GM19463 (cell line): Measurements from ENCODE around the gene CCDC3.
"Not testable (repeated sequence)": the region's sequence is repeated elsewhere in the genome, so short reads cannot be mapped to it uniquely, and the experiment has no call there.

Source experiments
- ATAC-seq: cut with Tn5 transposase; IDR thresholded peaks from one replicate; pipeline ENCODE4 v1.9.1; 2021; ENCODE audit warnings: mild to moderate bottlenecking, moderate library complexity; ENCODE audit not compliant: unreplicated experiment

CCDC3 gene

GRCh38 chr10:13001041-13001886 lies at the start of gene CCDC3:
CCDC3 (minus strand) TSS chr10:13001713; CDS start chr10:13001570, 143 bp downstream.
- ATAC-seq, result no peak

- no peak for ATAC-seq
Measured at GRCh38 chr10:13051126-13051694, 49.7 kb upstream of the CCDC3 start.

DNA sequence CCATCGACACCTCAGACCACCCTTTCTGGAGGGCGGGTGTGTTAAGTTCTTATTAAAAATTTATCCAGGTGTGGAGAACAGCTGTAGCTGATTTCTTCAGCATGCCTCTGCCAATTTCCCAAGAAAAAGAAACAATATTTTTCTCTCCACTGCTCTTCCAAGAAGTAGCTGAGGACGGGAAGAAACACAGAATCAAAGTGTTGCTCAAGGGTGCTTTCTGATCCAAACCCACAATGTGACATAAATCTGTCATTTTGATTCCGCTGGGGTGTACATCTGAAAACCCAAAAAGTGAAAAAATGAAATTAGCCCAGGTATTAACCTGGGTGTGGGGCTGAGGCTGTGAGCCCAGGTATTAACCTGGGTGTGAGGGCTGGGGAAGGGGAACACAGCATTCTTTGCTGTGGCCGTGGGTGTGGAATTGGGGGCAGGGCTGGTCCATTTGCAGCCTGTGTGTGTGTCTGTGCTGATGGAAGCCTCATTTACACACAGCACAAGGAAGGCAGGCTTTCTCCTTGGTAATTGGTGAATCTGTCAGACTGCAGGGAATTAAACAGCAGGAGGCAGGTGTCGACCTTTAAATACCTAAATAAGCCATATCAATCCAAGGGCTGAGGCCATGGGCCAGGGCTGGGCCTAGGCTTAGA lies 48.4 kb upstream of the CCDC3 start:
- ATAC-seq, result no peak

DNA sequence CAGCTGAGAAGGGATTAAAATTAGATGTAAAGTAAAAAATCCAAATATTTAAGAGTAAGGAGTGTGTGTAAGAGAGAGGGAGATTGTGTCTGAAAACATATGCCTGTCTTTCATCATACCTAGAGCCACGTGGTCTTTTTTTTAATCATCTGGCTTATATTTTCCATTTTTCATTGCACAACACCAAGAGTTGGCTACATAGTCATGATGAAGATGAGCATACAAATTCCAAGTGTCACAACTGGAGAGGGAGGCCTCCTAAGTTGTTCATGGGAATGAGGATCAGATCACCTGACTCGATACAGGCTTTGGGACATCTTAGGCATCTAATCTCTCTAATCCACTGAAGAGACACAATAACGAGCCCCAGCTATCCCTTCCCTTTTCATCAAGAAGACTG lies 47.2 kb upstream of the CCDC3 start:
- ATAC-seq, result no peak

GRCh38 chr10:13047529-13048206 lies 46.2 kb upstream of the CCDC3 start:
- ATAC-seq, result no peak

DNA sequence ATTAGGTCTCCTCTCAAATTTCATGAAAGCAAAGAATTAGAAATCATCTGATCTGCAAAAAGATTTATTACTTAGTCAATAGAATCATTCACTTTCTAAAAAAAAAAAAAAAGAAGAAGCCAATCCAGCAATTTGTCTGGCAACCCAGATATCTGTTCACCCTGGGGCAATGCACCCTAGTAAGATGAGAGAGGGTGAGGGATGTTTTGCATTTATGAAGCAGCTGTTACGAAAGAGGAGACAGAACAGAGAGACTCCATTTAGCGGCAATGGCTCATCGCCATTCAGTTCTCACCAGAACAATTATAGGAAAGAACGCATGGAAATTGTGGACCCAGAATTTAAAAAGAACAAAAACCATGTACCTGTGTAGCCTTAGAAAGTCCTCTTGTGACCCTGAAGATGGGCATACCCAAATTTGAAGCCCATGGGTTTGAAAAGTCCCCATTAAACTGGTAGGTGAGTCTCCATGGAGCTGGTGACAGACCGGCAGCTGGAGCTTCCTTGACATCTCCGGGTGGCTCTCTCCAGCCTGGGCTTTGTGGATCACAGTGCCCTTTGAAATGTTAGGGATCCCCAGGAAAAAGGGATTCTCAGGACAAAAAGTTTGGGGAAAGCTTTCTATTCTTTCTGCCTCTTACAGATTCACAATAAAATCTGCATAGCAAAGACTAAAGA lies 45.5 kb upstream of the CCDC3 start:
- ATAC-seq, result no peak

GRCh38 chr10:13043520-13043919 lies 42.0 kb upstream of the CCDC3 start:
- ATAC-seq, result no peak

DNA sequence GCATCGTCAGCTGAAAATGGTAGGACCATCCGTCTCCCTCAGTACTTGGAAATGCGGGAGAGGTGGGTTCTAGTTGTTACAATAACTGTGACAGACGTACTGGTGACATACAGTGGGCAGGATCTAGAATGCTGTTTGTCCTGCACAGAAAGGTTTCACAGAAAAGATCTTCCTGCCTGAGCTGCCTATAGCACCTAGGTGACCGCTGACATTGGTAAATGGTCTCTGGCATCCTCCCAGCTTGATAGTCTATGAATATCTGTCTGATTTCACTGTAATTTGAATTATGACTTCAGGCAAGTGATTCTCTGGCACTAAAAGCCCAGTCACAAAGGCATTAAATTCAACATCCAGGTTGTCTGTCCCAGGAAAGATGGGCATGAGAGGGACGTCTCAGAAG lies 38.2 kb upstream of the CCDC3 start:
- no peak for ATAC-seq

DNA sequence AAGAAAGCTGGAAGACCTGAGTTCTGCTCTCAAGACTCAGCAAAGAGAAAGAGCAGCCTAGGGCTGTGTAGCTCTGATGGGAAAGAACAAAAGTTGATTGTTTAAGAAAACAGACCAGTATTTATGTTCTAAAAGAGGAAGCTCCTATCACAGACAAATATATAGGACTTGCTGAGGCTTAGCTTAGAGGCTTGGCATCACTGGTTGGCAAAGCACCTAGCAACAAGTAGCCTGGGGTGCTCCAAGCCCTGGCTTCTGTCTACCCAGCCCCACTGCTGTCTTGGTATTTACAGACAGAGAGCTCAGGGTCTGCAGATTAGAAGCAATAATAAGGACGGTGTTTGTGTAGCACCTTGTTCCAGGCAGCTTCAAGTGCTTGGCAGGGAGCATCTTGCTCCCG lies 36.9 kb upstream of the CCDC3 start:
- no peak for ATAC-seq

DNA sequence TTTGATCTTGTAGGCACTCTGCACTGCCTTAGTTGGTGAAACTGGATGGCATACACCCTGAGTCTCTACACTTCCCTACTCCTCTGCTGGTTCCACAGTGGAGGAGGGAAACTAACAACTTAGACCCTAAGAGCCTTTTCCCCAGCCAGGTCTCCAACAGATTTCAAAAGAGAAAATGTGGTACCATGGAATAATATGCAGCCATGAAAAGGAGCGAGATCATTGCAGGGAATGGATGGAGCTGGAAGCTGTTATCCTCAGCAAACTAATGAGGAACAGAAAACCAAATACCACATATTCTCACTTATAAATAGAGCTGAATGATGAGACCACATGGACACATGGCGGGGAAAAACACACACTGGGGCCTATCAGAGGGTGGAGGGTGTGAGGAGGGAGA lies 36.3 kb upstream of the CCDC3 start:
- ATAC-seq, result no peak

- ATAC-seq, result no peak
Measured at GRCh38 chr10:13036841-13037240, 35.3 kb upstream of the CCDC3 start.

DNA sequence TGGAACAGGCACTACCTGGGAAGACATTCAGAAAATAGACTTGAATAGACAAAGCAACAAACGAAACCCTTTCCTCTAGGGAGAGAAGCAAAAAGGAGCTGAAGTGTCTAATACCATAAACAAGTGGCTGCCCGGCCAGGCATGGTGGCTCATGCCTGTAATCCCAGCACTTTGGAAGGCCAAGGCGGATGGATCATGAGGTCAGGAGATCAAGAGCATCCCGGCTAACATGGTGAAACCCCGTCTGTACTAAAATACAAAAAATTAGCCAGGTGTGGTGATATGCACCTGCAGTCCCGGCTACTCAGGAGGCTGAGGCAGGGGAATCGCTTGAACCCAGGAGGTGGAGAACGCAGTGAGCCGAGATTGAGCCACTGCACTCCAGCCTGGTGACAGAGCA lies 34.2 kb upstream of the CCDC3 start:
- not testable (repeated sequence) for ATAC-seq

- no peak for ATAC-seq
Measured at GRCh38 chr10:13026873-13027272, 25.4 kb upstream of the CCDC3 start.

GRCh38 chr10:13023754-13024153 lies 22.2 kb upstream of the CCDC3 start:
- no peak for ATAC-seq

GRCh38 chr10:13019280-13019679 lies 17.8 kb upstream of the CCDC3 start:
- no peak for ATAC-seq

DNA sequence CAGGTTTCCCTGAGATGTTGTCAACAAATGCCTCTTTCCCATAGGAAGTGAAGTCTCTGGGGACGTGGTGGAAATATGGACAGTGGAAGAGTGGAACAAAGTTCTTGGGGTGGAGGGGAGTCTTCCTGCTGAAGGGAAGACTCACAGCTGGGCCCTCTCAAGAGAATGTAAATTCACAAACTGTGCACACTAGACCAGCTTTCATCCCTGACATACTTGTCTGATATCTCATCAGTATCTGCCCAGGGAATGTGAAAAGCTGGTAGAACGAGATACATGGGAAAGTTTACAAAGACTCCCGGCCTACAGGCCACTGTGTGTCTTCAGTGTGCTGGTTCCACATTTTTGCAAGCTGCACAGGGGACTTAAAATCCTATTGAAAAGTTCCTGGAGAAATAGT lies 16.7 kb upstream of the CCDC3 start:
- no peak for ATAC-seq

DNA sequence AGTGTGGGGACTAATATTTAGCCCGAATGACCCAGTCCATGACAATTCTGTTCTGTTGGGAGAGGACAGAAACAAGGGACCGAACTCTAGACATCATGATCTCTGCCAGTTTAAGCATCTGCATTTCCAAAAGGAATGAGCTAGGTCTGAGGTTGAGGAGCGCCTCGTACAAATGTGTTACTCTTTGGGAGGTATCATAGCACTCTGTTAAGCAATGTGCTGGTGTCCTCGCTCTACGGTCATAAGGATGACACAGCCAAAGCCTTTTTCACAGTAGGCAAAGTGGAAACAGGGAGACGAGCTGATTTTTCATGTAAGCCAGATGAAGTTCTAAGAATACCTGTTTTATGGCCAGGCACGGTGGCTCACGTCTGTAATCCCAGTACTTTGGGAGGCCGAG lies 15.4 kb upstream of the CCDC3 start:
- ATAC-seq, result no peak

DNA sequence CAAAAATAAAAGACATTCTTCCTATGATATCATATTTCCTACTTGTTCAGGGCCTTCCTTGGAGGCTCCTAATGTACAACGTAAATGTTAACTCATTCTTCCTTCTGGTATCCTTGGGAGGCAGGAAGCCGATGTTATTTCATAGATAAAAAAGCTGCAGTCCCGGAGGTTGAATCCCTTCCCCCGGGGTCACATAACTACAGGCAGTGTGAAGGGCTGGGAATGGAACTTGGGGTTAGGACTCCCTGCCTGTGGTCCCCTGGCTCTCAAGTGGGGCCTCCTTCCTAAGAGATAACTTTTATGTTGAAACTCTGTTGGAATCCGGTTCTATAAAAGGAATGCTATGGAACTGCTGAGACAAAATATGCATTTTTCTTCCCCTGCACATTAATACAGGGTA lies 14.9 kb upstream of the CCDC3 start:
- ATAC-seq, result no peak

DNA sequence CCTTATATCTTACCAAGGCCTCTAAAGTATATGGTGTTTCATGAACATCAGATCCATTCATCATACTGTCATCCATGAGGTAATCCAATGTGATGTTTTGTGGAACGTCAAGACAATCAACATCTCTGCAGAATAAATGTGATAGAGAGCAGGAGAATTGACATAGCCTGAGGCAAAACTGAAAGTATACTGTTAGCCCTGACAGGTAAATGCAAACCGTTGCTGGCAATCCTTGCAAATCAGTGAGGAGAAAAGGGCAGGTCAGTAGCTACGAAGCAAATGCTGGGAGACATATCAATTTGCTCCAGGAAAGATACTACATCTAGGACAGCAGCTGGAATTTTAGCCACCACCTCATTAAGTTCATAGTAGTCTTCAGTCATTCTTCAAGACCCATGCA lies 4.5 kb upstream of the CCDC3 start:
- ATAC-seq, result no peak

DNA sequence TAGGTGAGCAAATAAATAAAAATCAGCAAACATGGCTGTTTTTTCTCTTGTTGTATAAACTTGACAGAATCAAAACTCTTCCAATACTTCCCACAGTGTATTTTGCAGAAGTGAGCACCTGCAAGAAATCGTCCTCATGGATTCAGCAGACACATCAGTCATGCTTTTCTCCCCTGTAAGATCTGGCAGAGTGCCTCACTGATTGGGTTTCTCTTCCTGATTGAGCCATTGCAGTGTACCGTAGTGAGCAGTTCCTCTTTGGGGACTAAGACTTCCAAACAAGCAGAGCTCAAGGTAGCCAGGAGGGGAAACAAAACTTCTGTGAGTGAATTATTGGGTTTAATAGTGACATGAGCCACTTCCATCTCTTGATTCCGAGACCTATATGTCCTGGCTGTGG lies 2.2 kb upstream of the CCDC3 start:
- no peak for ATAC-seq

DNA sequence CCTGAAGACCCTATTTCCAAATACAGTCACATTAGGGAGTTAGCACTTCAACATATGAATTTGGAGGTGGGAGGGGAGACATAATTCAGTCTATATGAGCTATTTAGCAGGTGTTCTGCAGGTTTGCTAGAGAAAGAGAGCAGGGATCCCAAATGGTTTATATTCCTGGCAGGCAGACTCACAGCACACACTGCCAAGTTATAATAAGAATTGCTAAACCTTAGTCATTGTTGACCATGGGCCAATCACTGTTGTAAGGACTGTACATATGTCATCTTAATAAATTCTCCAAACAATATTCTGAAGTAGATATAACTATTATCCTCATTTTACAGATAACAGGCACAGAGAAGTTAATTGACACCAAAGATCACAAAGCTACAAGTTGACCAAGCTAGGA lies 1.5 kb upstream of the CCDC3 start:
- ATAC-seq, result no peak
